A673 (cell line): ENCODE results near the gene HOXA13.

ENCODE experiments used
- EZH2 ChIP-seq: fragments of 200-600 bp; sonication (generic); IDR thresholded peaks from 2 replicates; pipeline ENCODE4 v1.6.1; 2017; ENCODE audit warnings: borderline replicate concordance, low read depth, mild to moderate bottlenecking, mixed read lengths, antibody characterized with exemption, low read length; ENCODE audit not compliant: poor library complexity, severe bottlenecking
- TF ChIP-seq, protein P1 (sequence below): fragments of 300-800, 200-600 bp; sonication (generic); conservative IDR thresholded peaks from 2 replicates; pipeline ENCODE4 v1.5.1; 2017; ENCODE audit warnings: low read depth, mild to moderate bottlenecking, antibody characterized with exemption, low read length, moderate library complexity, mixed read lengths

DNA sequence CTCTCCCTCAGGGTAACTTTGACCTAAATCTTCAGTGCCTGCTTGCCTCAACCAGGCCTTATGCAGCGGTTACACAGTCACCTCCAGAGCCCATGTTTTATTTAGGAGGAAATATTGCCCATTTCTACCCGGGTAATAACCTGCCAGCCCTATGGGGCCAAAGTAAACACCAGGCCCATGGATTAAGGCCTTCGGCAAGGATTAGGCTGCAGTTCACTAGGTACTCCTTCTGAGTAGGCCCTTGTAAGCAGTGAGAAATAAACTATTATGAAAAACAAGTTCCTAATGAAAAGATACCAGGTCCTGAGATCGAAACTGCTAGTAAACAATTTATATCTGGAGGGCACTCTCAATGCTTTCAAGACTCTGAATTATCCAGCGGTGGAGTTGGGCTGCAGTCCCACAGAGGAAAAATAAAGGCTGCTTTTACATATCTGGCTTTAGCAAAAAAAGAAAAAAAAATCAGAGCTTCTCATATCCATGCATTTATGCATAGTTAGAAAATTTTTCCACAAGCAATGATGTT, 22.0 kb downstream of the HOXA13 start:
- TF ChIP-seq, protein P1, sequence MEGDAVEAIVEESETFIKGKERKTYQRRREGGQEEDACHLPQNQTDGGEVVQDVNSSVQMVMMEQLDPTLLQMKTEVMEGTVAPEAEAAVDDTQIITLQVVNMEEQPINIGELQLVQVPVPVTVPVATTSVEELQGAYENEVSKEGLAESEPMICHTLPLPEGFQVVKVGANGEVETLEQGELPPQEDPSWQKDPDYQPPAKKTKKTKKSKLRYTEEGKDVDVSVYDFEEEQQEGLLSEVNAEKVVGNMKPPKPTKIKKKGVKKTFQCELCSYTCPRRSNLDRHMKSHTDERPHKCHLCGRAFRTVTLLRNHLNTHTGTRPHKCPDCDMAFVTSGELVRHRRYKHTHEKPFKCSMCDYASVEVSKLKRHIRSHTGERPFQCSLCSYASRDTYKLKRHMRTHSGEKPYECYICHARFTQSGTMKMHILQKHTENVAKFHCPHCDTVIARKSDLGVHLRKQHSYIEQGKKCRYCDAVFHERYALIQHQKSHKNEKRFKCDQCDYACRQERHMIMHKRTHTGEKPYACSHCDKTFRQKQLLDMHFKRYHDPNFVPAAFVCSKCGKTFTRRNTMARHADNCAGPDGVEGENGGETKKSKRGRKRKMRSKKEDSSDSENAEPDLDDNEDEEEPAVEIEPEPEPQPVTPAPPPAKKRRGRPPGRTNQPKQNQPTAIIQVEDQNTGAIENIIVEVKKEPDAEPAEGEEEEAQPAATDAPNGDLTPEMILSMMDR, result no peak
- no peak for TF ChIP-seq EZH2
